ENCODE measurements around the gene ASGR1.

The ASGR1 gene

GRCh38 chr17:7223375-7223774, 44.2 kb upstream of the ASGR1 start:
- Histone ChIP-seq H3K4me3 (ENCODE audit: low read depth, low read length) (no peak overlapping the region), H3K4me1 (ENCODE audit: control insufficient read depth, insufficient read depth, low read length) (no peaks in the 10 kb centered on the region), H3K27ac (ENCODE audit: extremely low read depth, low read depth, low read length) (no peak overlapping the region), H3K9me3 (ENCODE audit: control insufficient read depth, insufficient read depth, low read depth, low read length) (no peaks in the 10 kb centered on the region), H3K36me3 (ENCODE audit: control insufficient read depth in 2 of 2, insufficient read depth in 1 of 2, low read length in 2 of 2) (peaks cover 22 to 74% of the 10 kb centered on the region in 2 experiments)
- CTCF ChIA-PET, result interaction anchor here (1.3 kb wide), 1 partner anchor 9 kb away, joined by 7 read pairs; no protein-coding TSS in a partner anchor
- TF ChIP-seq ZBTB1 (tag by site-specific recombination; IDR thresholded peaks at IDR 0.05) (no peak), ZNF670 (tag by site-specific recombination; IDR thresholded peaks at IDR 0.05; ENCODE audit: low read depth) (no peak), ZNF830 (tag by site-specific recombination; IDR thresholded peaks at IDR 0.05; ENCODE audit: low read depth) (no peak), ZNF529 (tag by site-specific recombination; IDR thresholded peaks at IDR 0.05; ENCODE audit: insufficient replicate concordance) (no peak), HOXD13 (CRISPR knock-in tag; IDR thresholded peaks at IDR 0.05; ENCODE audit: borderline replicate concordance) (no peak), ZNF664 (tag by site-specific recombination; IDR thresholded peaks at IDR 0.05) (no peak), ZBTB49 (tag by site-specific recombination; IDR thresholded peaks at IDR 0.05; ENCODE audit: low read depth) (no peak), ZNF404 (tag by site-specific recombination; IDR thresholded peaks at IDR 0.05) (no peak), PRDM4 (tag by site-specific recombination; IDR thresholded peaks at IDR 0.05) (no peak)
- POLR2A ChIA-PET, result interaction anchor here (1.0 to 9.8 kb wide), 4 partner anchors 9 to 106 kb away, joined by 3 to 284 read pairs (median 6); partner anchors contain the start of genes DVL2, GABARAP, NEURL4 and PHF23

- ChIA-PET CTCF (interaction anchor here (1.3 kb wide), 1 partner anchor 9 kb away, joined by 7 read pairs; no protein-coding TSS in a partner anchor), POLR2A (interaction anchor here (1.0 to 9.8 kb wide), 5 partner anchors 9 to 106 kb away, joined by 3 to 284 read pairs (median 10); partner anchors contain the start of genes DVL2, GABARAP, GPS2 and NEURL4)
- no peaks in the 10 kb centered on the region for H3K4me1 ChIP-seq (ENCODE audit: control insufficient read depth, insufficient read depth, low read length)
- H3K9me3 ChIP-seq (ENCODE audit: control insufficient read depth, insufficient read depth, low read depth, low read length), result no peaks in the 10 kb centered on the region
- H3K4me3 ChIP-seq (ENCODE audit: low read depth, low read length), result no peak overlapping the region
- H3K36me3 ChIP-seq (ENCODE audit: control insufficient read depth in 2 of 2, insufficient read depth in 1 of 2, low read length in 2 of 2), result peaks cover 20 to 70% of the 10 kb centered on the region in 2 experiments; a peak in 2 of 3 replicates
- 0 out of 2 replicates have a peak overlapping the region, but pooled peaks have one; percentile 49 for H3K27ac ChIP-seq (ENCODE audit: extremely low read depth, low read depth, low read length)
- TF ChIP-seq ZNF394 (tag by site-specific recombination; IDR thresholded peaks at IDR 0.05; ENCODE audit: borderline replicate concordance) (peak; percentile 81; the same call in 1 of the 2 replicates), ZNF18 (tag by site-specific recombination; IDR thresholded peaks at IDR 0.05) (no peak)
Observed at GRCh38 chr17:7222972-7223292, 43.8 kb upstream of the ASGR1 start.

GRCh38 chr17:7222093-7222971, 43.2 kb upstream of the ASGR1 start:
- H3K36me3 ChIP-seq (ENCODE audit: control insufficient read depth in 2 of 2, insufficient read depth in 1 of 2, low read length in 2 of 2), result peaks cover 20 to 64% of the 10 kb centered on the region in 2 experiments; a peak in 2 of 3 replicates
- H3K9me3 ChIP-seq (ENCODE audit: control insufficient read depth, insufficient read depth, low read depth, low read length), result no peaks in the 10 kb centered on the region
- H3K4me3 ChIP-seq (ENCODE audit: low read depth, low read length), result no peak overlapping the region
- peak; percentile 98 for TF ChIP-seq SCRT2 (tag by site-specific recombination; IDR thresholded peaks at IDR 0.05)
- no peak for TF ChIP-seq ZNF529 (tag by site-specific recombination; IDR thresholded peaks at IDR 0.05; ENCODE audit: insufficient replicate concordance)
- TF ChIP-seq HIC1 (tag by site-specific recombination; IDR thresholded peaks at IDR 0.05), result peak; percentile 40; the same call in 1 of the 2 replicates
- peak; percentile 97 for TF ChIP-seq SCRT1 (tag by site-specific recombination; IDR thresholded peaks at IDR 0.05; ENCODE audit: borderline replicate concordance)
- 0 out of 2 replicates have a peak, but pooled peaks have one; percentile 18 for TF ChIP-seq ZBTB10 (tag by site-specific recombination; IDR thresholded peaks at IDR 0.05)
- H3K4me1 ChIP-seq (ENCODE audit: control insufficient read depth, insufficient read depth, low read length), result peaks cover 3% of the 10 kb centered on the region; the same call in 1 of the 2 replicates
- H3K27ac ChIP-seq (ENCODE audit: extremely low read depth, low read depth, low read length), result peak overlapping the region; percentile 49; the same call in 1 of the 2 replicates
- POLR2A ChIA-PET, result interaction anchor here (0.7 to 9.8 kb wide), 10 partner anchors 8 to 213 kb away, joined by 3 to 284 read pairs (median 12); partner anchors contain the start of genes CTDNEP1, DVL2, ELP5 and GABARAP
- CTCF ChIA-PET, result interaction anchor here (0.6 to 4.2 kb wide), 5 partner anchors 8 to 581 kb away, joined by 3 to 34 read pairs (median 7); no protein-coding TSS in a partner anchor

All from HEK293 (cell line).